Measurements from ENCODE around the gene PTGES3L.
"Not testable (repeated sequence)": the region's sequence is repeated elsewhere in the genome, so short reads cannot be mapped to it uniquely, and the experiment has no call there.

PTGES3L gene

DNA sequence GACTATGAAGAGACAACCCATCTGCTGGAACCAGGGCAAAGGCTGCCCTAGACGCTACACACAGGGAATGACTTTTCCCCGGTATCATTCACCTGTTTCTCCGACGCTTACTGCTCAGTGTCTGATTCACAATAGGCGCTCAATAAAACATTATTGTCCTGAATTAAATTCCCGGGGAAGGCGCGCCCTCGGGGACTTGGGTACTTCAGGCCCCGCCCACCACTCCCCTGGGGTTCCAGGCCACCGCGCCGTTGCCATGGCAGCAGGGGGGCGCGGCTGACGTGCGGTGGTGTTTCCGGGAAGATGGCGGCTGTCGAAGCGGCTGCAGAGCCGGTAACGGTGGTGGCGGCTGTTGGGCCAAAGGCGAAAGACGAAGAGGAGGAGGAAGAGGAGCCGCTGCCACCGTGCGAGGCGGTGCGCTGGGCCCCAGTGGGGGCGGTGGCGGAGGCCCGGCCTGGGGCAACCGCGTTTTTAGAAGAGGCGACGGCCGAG, 440 bp upstream of the PTGES3L start, which contains the start of gene RUNDC1:
Gene RUNDC1, plus strand, starts transcription at position 292 of the 492 bp plus-strand sequence. Its CDS starts 12 bp downstream, at position 304.
- peak; percentile 83 for DNase-seq (ENCODE audit: low read depth, low spot score)

GRCh38 chr17:42975701-42976100, 4.2 kb downstream of the PTGES3L start:
- not testable (repeated sequence) for DNase-seq (ENCODE audit: low read depth, low spot score)

DNA sequence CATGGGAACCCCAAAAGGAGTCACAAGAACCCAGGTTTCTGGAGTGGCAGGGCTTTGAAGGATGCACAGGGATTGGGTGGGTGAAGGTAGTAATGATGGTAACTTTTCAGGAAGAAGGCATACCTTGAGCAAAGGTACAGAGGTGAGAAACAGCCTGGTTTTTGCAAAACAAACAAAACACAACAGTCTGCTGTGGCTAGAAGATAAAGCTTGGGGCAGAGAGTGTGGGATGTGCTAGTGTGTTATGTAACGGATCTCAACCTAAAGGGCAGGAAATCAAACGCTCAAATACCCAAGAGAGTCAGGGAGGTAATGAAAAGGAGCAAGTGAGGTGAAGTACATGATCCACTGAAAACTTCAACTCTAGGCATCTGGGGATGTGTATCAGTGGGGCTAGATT, 4.6 kb downstream of the PTGES3L start:
- no peak for DNase-seq (ENCODE audit: low read depth, low spot score)

DNA sequence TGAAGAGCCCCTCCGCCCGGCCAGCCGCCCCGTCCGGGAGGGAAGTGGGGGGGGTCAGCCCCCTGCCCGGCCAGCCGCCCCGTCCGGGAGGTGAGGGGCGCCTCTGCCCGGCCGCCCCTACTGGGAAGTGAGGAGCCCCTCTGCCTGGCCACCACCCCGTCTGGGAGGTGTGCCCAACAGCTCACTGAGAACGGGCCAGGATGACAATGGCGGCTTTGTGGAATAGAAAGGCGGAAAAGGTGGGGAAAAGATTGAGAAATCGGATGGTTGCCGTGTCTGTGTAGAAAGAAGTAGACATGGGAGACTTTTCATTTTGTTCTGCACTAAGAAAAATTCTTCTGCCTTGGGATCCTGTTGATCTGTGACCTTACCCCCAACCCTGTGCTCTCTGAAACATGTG, 6.6 kb downstream of the PTGES3L start:
- DNase-seq (ENCODE audit: low read depth, low spot score), result not testable (repeated sequence)

- DNase-seq (ENCODE audit: low read depth, low spot score), result no peak
Observed at GRCh38 chr17:42971589-42971988, 8.3 kb downstream of the PTGES3L start.

- no peak for DNase-seq (ENCODE audit: low read depth, low spot score)
Observed at GRCh38 chr17:42969001-42969581, 10.8 kb downstream of the PTGES3L start.

DNA sequence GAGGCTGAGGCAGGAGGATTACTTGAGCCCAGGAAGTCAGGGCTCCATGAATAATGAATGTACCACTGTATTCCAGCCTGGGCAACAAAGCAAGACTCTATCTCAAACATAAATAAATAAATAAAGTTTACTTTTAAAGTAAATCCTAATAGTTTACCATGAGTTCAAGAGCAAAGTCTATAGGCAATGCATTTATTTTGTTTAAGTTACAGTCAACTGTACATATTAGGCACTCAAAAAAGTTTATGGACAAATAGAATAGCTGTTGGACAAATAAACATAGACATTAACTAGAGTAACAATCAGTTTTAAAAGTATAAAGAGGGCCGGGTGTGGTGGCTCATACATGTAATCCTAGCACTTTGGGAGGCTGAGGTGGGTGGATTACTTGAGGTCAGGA, 12.0 kb downstream of the PTGES3L start:
- no peak for DNase-seq (ENCODE audit: low read depth, low spot score)

- peak; percentile 85 for DNase-seq (ENCODE audit: low read depth, low spot score)
Observed at GRCh38 chr17:42964161-42964932, 15.5 kb downstream of the PTGES3L start, which contains the start of gene AARSD1. TSS of gene AARSD1 (minus strand) at chr17:42964454. CDS start at chr17:42964440, 14 bp downstream.

DNA sequence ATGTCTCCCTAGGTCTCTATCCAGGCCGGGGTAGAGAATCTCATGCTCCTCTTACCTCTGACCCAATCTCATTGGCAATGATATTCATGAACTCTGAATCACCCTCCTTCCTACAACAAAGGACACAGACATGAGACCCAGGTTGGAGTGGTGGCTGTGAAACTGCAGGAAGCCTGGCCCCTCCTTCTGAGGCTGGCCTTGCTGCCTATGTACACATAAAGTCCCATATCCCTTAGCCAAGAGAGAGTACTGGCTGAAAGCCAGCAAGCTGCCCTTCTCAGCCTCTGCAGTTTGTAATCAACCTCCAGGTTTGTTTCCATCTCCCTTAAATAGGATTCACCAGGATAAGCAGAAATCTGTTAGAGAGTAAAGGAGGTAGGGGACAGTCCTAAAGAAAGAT, 26.2 kb downstream of the PTGES3L start:
- DNase-seq (ENCODE audit: low read depth, low spot score), result no peak

GRCh38 chr17:42950044-42950783, 29.7 kb downstream of the PTGES3L start:
- no peak for DNase-seq (ENCODE audit: low read depth, low spot score)

GRCh38 chr17:42946812-42947211, 33.1 kb downstream of the PTGES3L start:
- DNase-seq (ENCODE audit: low read depth, low spot score), result no peak

- no peak for DNase-seq (ENCODE audit: low read depth, low spot score)
Observed at GRCh38 chr17:42944211-42944610, 35.7 kb downstream of the PTGES3L start.

DNA sequence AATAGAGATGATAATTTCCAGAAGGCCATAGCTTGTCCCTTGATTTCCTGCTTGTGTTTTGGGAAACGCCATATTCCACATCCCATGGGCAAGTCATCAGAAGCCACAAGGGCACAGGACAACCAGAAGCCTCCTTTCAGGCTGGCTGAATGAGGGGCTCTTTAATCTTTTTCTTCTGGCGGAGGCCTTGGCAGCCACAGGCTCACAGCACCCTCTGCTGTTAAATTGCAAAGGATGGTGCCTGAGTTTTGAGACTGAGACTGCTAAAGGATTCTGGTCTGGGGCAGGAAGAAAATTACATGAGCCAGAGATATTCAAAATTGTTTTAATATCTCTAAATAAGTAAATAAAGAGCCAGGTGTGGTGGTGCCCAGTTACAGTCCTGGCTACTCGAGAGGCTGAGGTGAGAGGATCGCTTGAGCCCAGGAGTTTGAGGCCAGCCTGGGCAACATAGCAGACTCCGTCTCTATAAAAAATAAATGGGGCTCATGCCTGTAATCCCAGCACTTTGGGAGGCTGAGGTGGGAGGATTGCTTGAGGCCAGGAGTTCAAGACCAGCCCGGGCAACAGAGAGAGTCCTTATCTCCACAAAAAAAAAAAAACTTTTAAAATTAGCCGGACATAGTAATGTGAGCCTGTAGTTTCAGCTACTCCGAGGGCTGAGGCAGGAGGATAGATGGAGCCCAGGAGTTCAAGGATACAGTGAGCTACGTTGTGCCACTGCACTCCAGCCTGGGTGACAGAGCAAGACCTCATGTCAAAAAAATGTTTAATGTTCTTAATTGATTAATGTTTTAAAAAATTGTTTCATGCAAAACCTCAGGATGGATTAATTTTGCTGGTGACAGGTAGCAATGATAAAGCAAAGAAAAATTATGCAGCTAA, 41.9 kb downstream of the PTGES3L start:
- DNase-seq (ENCODE audit: low read depth, low spot score), result no peak

GRCh38 chr17:42929497-42929844, 50.4 kb downstream of the PTGES3L start:
- DNase-seq (ENCODE audit: low read depth, low spot score), result no peak

- DNase-seq (ENCODE audit: low read depth, low spot score), result no peak
Observed at GRCh38 chr17:42928714-42929496, 51.0 kb downstream of the PTGES3L start.

GRCh38 chr17:42924891-42925290, 55.0 kb downstream of the PTGES3L start:
- no peak for DNase-seq (ENCODE audit: low read depth, low spot score)

GRCh38 chr17:42923472-42923871, 56.4 kb downstream of the PTGES3L start:
- not testable (repeated sequence) for DNase-seq (ENCODE audit: low read depth, low spot score)

DNA sequence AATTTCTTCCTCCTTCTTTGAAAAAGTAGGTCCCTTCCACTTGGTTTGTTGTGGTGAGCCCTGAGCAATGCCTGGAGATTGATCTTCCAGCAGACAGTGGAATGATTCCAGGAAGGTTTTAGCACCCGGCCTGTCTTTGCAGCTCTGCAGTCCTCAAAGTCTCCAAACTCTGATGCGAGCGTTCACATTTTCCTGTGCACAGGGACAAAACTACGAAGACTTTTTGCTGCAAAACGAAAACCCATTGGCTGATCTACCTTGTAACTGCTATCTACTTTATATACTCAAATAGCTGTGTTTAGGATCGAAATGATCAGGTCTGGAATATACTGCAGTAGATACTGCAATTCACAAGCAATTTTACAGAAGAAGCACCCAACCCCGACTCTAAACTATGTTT, 57.6 kb downstream of the PTGES3L start:
- no peak for DNase-seq (ENCODE audit: low read depth, low spot score)

DNA sequence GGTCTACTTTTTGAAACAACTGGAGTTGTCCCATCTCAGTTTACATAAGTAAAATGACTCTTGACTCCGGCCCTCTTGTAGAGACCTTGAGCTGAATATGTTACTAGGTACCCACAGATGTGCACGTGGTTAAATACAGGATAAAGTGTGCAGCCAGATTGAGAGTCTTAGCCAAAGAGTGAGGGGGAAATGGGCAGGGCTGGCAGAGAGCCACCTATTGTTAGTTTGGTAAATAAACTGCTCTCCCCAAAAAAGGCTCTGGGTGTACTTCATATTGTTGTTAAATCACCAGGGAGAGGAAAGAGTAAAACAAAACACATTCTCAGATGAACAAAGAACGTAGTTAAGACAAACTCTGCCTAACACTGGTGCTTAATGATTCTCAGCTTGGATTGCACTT, 59.0 kb downstream of the PTGES3L start:
- no peak for DNase-seq (ENCODE audit: low read depth, low spot score)

- DNase-seq (ENCODE audit: low read depth, low spot score), result no peak
Observed at GRCh38 chr17:42920106-42920900, 59.6 kb downstream of the PTGES3L start.

All from activated CD4-positive, CD25-positive, alpha-beta regulatory T cell treated with anti-CD3 and anti-CD28 coated beads, Interleukin-2, amount 50 U/mL, for 16 hours (primary cell).